ENCODE results near the gene CXCR1.

GRCh38 chr2:218145124-218145523, 21.6 kb downstream of the CXCR1 start:
- no peak for TF ChIP-seq CTCF (conservative IDR thresholded peaks at IDR 0.05; ENCODE audit: low read length)
- no peak for TF ChIP-seq EZH2phosphoT487 (IDR thresholded peaks at IDR 0.05; ENCODE audit: borderline replicate concordance, low read depth, low read length)
